Measurements from ENCODE around the gene SURF4. TPM values are rescaled to one million over a fixed set of nuclear protein-coding genes. Genes with fewer than 3 reads are reported as not detected.
A peak's percentile ranks its signal among the peaks of the same experiment; 100 is the strongest.

Gene SURF4
- total and polyA plus RNA-seq, 2 of the 13 experiments (the other 11 are each of a cell fraction or from before 2014, with no cell fraction given), result 220 to 265 TPM

DNA sequence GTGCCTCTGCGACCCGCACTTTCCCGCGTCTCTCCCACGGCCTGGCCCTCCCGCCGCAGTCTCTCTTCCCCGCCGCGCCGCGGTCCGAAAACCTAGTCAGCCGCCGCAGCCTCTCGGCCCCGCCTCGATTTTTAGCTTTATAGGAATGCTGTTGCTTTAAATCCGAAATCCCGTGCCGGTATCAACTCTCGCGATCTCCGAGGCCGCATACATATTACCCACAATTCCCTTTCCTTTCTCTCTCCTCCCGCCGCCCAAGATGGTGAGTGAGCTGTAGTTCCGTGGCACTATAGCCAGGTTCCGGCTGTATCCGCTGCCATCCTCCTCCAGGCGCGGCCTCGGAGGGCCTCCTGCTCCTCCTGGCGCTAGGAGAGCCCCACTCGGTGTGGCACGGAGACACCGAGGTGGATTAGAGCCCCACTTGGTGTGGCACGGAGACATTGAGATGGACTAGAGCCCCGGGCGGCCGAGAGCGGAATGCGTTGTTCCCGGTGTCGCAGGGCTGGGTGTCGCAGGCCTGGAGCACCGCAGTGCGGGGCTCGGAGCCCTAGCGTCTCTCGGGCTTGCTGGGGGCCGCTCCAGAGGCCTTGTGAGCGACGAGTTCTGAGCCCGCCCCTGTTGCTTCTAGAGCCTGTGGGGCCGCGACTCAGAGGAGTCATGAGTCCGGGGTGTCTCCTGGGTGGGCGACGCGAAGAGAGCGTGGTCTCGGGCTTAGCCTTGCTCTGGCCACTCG is 27.7 kb downstream of the SURF4 start, which contains the start of the genes MED22 and RPL7A (continued):
- no peak for TF ChIP-seq CCAR2 (optimal IDR thresholded peaks at IDR 0.05; ENCODE audit: low read depth, low read length)
- TF ChIP-seq ZNF607 (CRISPR knock-in tag; IDR thresholded peaks at IDR 0.05; ENCODE audit: borderline replicate concordance), result no peak; the same call in 1 of the 2 replicates
- TF ChIP-seq, protein P1, sequence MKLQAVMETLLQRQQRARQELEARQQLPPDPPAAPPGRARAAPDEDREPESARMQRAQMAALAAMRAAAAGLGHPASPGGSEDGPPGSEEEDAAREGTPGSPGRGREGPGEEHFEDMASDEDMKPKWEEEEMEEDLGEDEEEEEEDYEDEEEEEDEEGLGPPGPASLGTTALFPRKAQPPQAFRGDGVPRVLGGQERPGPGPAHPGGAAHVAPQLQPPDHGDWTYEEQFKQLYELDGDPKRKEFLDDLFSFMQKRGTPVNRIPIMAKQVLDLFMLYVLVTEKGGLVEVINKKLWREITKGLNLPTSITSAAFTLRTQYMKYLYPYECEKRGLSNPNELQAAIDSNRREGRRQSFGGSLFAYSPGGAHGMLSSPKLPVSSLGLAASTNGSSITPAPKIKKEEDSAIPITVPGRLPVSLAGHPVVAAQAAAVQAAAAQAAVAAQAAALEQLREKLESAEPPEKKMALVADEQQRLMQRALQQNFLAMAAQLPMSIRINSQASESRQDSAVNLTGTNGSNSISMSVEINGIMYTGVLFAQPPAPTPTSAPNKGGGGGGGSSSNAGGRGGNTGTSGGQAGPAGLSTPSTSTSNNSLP (IDR thresholded peaks at IDR 0.05; ENCODE audit: low read depth, low read length), result peak; percentile 50; the same call in 1 of the 2 replicates
- TF ChIP-seq ZBTB34 (CRISPR knock-in tag; IDR thresholded peaks at IDR 0.05), result 0 out of 2 replicates have a peak, but pooled peaks have one; percentile 16
- TF ChIP-seq ZBTB38 (CRISPR knock-in tag; IDR thresholded peaks at IDR 0.05), result peak; percentile 53; the same call in 1 of the 2 replicates
- TF ChIP-seq, protein P2, sequence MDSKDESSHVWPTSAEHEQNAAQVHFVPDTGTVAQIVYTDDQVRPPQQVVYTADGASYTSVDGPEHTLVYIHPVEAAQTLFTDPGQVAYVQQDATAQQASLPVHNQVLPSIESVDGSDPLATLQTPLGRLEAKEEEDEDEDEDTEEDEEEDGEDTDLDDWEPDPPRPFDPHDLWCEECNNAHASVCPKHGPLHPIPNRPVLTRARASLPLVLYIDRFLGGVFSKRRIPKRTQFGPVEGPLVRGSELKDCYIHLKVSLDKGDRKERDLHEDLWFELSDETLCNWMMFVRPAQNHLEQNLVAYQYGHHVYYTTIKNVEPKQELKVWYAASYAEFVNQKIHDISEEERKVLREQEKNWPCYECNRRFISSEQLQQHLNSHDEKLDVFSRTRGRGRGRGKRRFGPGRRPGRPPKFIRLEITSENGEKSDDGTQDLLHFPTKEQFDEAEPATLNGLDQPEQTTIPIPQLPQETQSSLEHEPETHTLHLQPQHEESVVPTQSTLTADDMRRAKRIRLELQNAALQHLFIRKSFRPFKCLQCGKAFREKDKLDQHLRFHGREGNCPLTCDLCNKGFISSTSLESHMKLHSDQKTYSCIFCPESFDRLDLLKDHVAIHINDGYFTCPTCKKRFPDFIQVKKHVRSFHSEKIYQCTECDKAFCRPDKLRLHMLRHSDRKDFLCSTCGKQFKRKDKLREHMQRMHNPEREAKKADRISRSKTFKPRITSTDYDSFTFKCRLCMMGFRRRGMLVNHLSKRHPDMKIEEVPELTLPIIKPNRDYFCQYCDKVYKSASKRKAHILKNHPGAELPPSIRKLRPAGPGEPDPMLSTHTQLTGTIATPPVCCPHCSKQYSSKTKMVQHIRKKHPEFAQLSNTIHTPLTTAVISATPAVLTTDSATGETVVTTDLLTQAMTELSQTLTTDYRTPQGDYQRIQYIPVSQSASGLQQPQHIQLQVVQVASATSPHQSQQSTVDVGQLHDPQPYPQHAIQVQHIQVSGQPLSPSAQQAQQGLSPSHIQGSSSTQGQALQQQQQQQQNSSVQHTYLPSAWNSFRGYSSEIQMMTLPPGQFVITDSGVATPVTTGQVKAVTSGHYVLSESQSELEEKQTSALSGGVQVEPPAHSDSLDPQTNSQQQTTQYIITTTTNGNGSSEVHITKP (CRISPR knock-in tag; IDR thresholded peaks at IDR 0.05; ENCODE audit: low read depth), result 0 out of 2 replicates have a peak, but pooled peaks have one; percentile 48
- peak; percentile 77 for TF ChIP-seq TMF1 (CRISPR knock-in tag; IDR thresholded peaks at IDR 0.05; ENCODE audit: low read depth)
- TF ChIP-seq FOXP4 (CRISPR knock-in tag; IDR thresholded peaks at IDR 0.05), result peak; percentile 54; the same call in 1 of the 2 replicates
- TF ChIP-seq POLR2G (IDR thresholded peaks at IDR 0.05; ENCODE audit: low read depth, low read length), result peak; percentile 99
- TF ChIP-seq, protein P3, sequence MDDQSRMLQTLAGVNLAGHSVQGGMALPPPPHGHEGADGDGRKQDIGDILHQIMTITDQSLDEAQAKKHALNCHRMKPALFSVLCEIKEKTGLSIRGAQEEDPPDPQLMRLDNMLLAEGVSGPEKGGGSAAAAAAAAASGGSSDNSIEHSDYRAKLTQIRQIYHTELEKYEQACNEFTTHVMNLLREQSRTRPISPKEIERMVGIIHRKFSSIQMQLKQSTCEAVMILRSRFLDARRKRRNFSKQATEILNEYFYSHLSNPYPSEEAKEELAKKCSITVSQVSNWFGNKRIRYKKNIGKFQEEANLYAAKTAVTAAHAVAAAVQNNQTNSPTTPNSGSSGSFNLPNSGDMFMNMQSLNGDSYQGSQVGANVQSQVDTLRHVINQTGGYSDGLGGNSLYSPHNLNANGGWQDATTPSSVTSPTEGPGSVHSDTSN (CRISPR knock-in tag; IDR thresholded peaks at IDR 0.05; ENCODE audit: borderline replicate concordance), result no peak
- peak; percentile 96; the same call in 1 of the 2 replicates for TF ChIP-seq ZNF274 (CRISPR knock-in tag; IDR thresholded peaks at IDR 0.05)
- no peak for TF ChIP-seq SCMH1 (CRISPR knock-in tag; IDR thresholded peaks at IDR 0.05; ENCODE audit: borderline replicate concordance)
- TF ChIP-seq SIN3A (IDR thresholded peaks at IDR 0.05; ENCODE audit: borderline replicate concordance, low read depth, low read length), result peak; percentile 81; the same call in 1 of the 2 replicates
- peak; percentile 93 for TF ChIP-seq RBM22 (optimal IDR thresholded peaks at IDR 0.05; ENCODE audit: low read length)
- TF ChIP-seq ZNF674 (CRISPR knock-in tag; IDR thresholded peaks at IDR 0.05; ENCODE audit: low read depth), result 0 out of 2 replicates have a peak, but pooled peaks have one; percentile 30
- TF ChIP-seq ZNF317 (CRISPR knock-in tag; IDR thresholded peaks at IDR 0.05), result peak; percentile 64; the same call in 1 of the 2 replicates
- no peak for TF ChIP-seq SP2 (CRISPR knock-in tag; IDR thresholded peaks at IDR 0.05)
- no peak for TF ChIP-seq ZNF460 (CRISPR knock-in tag; IDR thresholded peaks at IDR 0.05; ENCODE audit: borderline replicate concordance)
